NT2/D1 (cell line): ENCODE results near the gene CHI3L2.

Source experiments
- SUZ12 ChIP-seq: IDR thresholded peaks from 2 replicates; pipeline ENCODE4 v1.6.1; 2011; ENCODE audit not compliant: insufficient read length, insufficient read depth; ENCODE audit errors: extremely low read depth
- YY1 ChIP-seq: IDR thresholded peaks from 2 replicates; pipeline ENCODE4 v1.6.1; 2011; ENCODE audit not compliant: insufficient read length, insufficient read depth
- ZNF274 ChIP-seq: IDR thresholded peaks from 2 replicates; pipeline ENCODE4 v1.6.1; 2011; ENCODE audit warnings: mild to moderate bottlenecking, low read depth, low read length

DNA sequence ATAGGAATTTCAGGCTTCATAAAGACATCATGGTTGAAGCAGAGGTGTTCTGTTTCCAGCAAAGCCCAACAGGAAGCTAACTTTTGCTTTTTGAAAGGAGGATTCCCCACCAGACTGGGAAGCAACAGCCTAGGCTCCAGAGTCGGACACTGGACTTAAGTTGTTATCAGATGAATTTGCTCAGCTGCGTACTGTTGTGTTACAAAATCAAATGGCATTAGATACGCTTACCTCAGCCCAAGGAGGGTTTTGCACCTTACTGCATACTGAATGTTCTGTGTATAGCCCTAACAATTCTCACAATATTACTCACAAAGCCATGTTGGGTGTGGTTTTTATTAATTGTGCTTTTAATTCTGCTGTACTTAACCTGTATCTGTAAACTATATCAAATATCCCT, 62.6 kb downstream of the CHI3L2 start:
- TF ChIP-seq YY1 (no peak), ZNF274 (no peak), SUZ12 (no peak)
